ENCODE measurements around the gene HBEGF. TPM values are rescaled to one million over a fixed set of nuclear protein-coding genes. Genes with fewer than 3 reads are reported as not detected.

Gene HBEGF, protein sequence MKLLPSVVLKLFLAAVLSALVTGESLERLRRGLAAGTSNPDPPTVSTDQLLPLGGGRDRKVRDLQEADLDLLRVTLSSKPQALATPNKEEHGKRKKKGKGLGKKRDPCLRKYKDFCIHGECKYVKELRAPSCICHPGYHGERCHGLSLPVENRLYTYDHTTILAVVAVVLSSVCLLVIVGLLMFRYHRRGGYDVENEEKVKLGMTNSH
- 1 to 10 TPM; 3.2 to 7.3 TPM for total RNA-seq
- total RNA-seq = 3.2 to 11.2 reads per million in 2 donors

GRCh38 chr5:140346348-140347221 lies at the start of gene HBEGF:
HBEGF (minus strand) TSS chr5:140346603; CDS start chr5:140346328, 275 bp downstream.
- peaks cover 28% of the 10 kb centered on the region for H3K4me1 Mint-ChIP-seq
- H3K9me3 ChIP-seq (ENCODE audit: control insufficient read depth, low read length, poor library complexity, severe bottlenecking) = no peaks in the 10 kb centered on the region
- ATAC-seq = peak; percentile 74
- peaks cover 2% of the 10 kb centered on the region for H3K36me3 Mint-ChIP-seq (ENCODE audit: low read depth)
- H3K4me3 Mint-ChIP-seq = peak within 1 kb of the TSS; percentile 89
- H3K27me3 Mint-ChIP-seq = no peaks in the 10 kb centered on the region
- peak; percentile 13 to 57 (median 56) for DNase-seq
- H3K27ac Mint-ChIP-seq = peak within 1 kb of the TSS; percentile 14

GRCh38 chr5:140393738-140394137 lies 47.3 kb upstream of the HBEGF start:
- DNase-seq (no peak), ATAC-seq (no peak)
- Mint-ChIP-seq H3K27me3 (no peaks in the 10 kb centered on the region), H3K27ac (no peak overlapping the region), H3K4me1 (peaks cover 2% of the 10 kb centered on the region), H3K4me3 (no peak overlapping the region), H3K36me3 (ENCODE audit: low read depth) (no peaks in the 10 kb centered on the region)
- no peaks in the 10 kb centered on the region for H3K9me3 ChIP-seq (ENCODE audit: control insufficient read depth, low read length, poor library complexity, severe bottlenecking)

GRCh38 chr5:140391732-140392131 lies 45.3 kb upstream of the HBEGF start:
- Mint-ChIP-seq H3K27me3 (no peaks in the 10 kb centered on the region), H3K27ac (no peak overlapping the region), H3K4me1 (peaks cover 2% of the 10 kb centered on the region), H3K4me3 (no peak overlapping the region), H3K36me3 (ENCODE audit: low read depth) (no peaks in the 10 kb centered on the region)
- no peaks in the 10 kb centered on the region for H3K9me3 ChIP-seq (ENCODE audit: control insufficient read depth, low read length, poor library complexity, severe bottlenecking)
- ATAC-seq (no peak), DNase-seq (no peak)

- Mint-ChIP-seq H3K4me1 (peaks cover 2% of the 10 kb centered on the region), H3K27ac (no peak overlapping the region), H3K27me3 (no peaks in the 10 kb centered on the region), H3K36me3 (ENCODE audit: low read depth) (no peaks in the 10 kb centered on the region), H3K4me3 (no peak overlapping the region)
- no peaks in the 10 kb centered on the region for H3K9me3 ChIP-seq (ENCODE audit: control insufficient read depth, low read length, poor library complexity, severe bottlenecking)
- no peak for ATAC-seq
- no peak for DNase-seq
Measured at GRCh38 chr5:140391312-140391711, 44.9 kb upstream of the HBEGF start.

DNA sequence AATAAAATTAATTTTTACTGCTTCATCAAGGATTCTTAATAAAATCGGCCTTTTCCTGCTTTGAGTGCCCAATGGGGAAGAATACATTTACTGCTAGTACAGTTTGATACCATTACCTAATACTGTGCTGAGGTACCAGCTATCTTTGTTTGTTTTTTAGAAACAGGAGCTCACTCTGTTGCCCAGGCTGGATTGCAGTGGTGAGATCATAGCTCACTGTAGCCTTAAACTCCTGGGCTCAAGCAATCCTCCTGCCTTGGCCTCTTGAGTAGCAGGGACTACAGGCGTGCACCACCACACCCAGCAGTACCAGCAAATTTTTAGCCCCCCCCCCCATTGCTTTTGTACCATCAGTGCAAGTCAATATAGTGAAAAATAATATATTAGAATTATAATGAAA lies 41.6 kb upstream of the HBEGF start:
- no peak overlapping the region for H3K4me3 Mint-ChIP-seq
- no peak for ATAC-seq
- H3K27me3 Mint-ChIP-seq = no peaks in the 10 kb centered on the region
- H3K4me1 Mint-ChIP-seq = peaks cover 4% of the 10 kb centered on the region
- no peaks in the 10 kb centered on the region for H3K36me3 Mint-ChIP-seq (ENCODE audit: low read depth)
- no peak for DNase-seq
- no peaks in the 10 kb centered on the region for H3K9me3 ChIP-seq (ENCODE audit: control insufficient read depth, low read length, poor library complexity, severe bottlenecking)
- H3K27ac Mint-ChIP-seq = no peak overlapping the region

DNA sequence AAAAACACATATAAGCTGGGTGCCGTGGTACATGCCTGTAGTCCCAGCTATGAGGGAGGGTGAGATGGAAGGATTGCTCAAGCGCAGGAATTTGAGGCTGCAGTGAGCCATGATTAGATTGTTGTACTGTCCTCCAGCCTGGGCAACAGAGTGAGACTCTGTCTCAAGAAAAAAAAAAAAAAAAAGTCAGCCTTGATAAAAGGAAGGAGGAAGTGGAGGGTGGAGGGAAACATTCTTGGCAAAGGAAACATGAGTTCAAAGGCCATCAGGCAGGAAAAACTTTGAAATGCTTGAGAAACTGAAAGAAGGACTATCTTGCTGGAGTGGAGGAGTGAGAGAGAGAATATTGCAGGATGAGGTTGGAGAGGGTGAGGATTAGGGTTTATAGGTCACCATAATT lies 36.9 kb upstream of the HBEGF start:
- Mint-ChIP-seq H3K27me3 (no peaks in the 10 kb centered on the region), H3K27ac (no peak overlapping the region), H3K36me3 (ENCODE audit: low read depth) (no peaks in the 10 kb centered on the region), H3K4me1 (peaks cover 4% of the 10 kb centered on the region), H3K4me3 (no peak overlapping the region)
- ATAC-seq (no peak), DNase-seq (no peak)
- H3K9me3 ChIP-seq (ENCODE audit: control insufficient read depth, low read length, poor library complexity, severe bottlenecking) = no peaks in the 10 kb centered on the region

- Mint-ChIP-seq H3K36me3 (ENCODE audit: low read depth) (no peaks in the 10 kb centered on the region), H3K27ac (no peak overlapping the region), H3K27me3 (no peaks in the 10 kb centered on the region)
Measured at GRCh38 chr5:140382866-140383265, 36.5 kb upstream of the HBEGF start.

GRCh38 chr5:140381972-140382371 lies 35.6 kb upstream of the HBEGF start:
- H3K36me3 Mint-ChIP-seq (ENCODE audit: low read depth) = no peaks in the 10 kb centered on the region
- no peak overlapping the region for H3K4me3 Mint-ChIP-seq
- DNase-seq (no peak), ATAC-seq (no peak)
- H3K27me3 Mint-ChIP-seq = no peaks in the 10 kb centered on the region
- H3K9me3 ChIP-seq (ENCODE audit: control insufficient read depth, low read length, poor library complexity, severe bottlenecking) = no peaks in the 10 kb centered on the region
- peaks cover 4% of the 10 kb centered on the region for H3K4me1 Mint-ChIP-seq
- no peak overlapping the region for H3K27ac Mint-ChIP-seq

More at GRCh38 chr5:140382866-140383265, 36.5 kb upstream of the HBEGF start:
- no peaks in the 10 kb centered on the region for H3K9me3 ChIP-seq (ENCODE audit: control insufficient read depth, low read length, poor library complexity, severe bottlenecking)
- Mint-ChIP-seq H3K4me3 (no peak overlapping the region), H3K4me1 (peaks cover 4% of the 10 kb centered on the region)
- no peak for ATAC-seq
- DNase-seq = no peak

DNA sequence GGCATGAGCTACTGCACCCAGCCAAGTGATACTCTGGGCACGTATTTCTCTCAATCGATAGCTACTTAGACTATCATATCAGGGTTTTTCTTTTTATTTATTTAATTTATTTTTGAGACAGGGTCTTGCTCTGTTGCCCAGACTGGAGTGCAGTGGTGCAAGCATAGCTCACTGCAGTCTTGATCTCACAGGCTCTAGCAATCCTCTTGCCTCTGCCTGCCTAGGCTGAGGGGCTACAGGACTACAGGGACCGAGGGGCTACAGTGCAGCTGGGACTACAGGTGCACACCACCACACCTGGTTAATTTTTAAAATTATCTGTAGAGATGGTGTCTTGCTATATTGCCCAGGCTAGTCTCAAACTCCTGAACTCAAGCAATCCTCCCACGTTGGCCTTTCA lies 34.9 kb upstream of the HBEGF start:
- Mint-ChIP-seq H3K36me3 (ENCODE audit: low read depth) (no peaks in the 10 kb centered on the region), H3K27me3 (no peaks in the 10 kb centered on the region), H3K4me3 (no peak overlapping the region), H3K4me1 (peaks cover 4% of the 10 kb centered on the region), H3K27ac (no peak overlapping the region)
- H3K9me3 ChIP-seq (ENCODE audit: control insufficient read depth, low read length, poor library complexity, severe bottlenecking) = no peaks in the 10 kb centered on the region
- ATAC-seq (no peak), DNase-seq (no peak)

GRCh38 chr5:140372971-140373487 lies 26.6 kb upstream of the HBEGF start:
- peak overlapping the region; percentile 80 for H3K27ac Mint-ChIP-seq
- no peaks in the 10 kb centered on the region for H3K36me3 Mint-ChIP-seq (ENCODE audit: low read depth)
- ATAC-seq (peak; percentile 66), DNase-seq (peak in 1 of 3 donors; percentile 12)
- H3K4me1 Mint-ChIP-seq = peaks cover 10% of the 10 kb centered on the region
- H3K9me3 ChIP-seq (ENCODE audit: control insufficient read depth, low read length, poor library complexity, severe bottlenecking) = no peaks in the 10 kb centered on the region
- H3K4me3 Mint-ChIP-seq = no peak overlapping the region
- H3K27me3 Mint-ChIP-seq = no peaks in the 10 kb centered on the region

DNA sequence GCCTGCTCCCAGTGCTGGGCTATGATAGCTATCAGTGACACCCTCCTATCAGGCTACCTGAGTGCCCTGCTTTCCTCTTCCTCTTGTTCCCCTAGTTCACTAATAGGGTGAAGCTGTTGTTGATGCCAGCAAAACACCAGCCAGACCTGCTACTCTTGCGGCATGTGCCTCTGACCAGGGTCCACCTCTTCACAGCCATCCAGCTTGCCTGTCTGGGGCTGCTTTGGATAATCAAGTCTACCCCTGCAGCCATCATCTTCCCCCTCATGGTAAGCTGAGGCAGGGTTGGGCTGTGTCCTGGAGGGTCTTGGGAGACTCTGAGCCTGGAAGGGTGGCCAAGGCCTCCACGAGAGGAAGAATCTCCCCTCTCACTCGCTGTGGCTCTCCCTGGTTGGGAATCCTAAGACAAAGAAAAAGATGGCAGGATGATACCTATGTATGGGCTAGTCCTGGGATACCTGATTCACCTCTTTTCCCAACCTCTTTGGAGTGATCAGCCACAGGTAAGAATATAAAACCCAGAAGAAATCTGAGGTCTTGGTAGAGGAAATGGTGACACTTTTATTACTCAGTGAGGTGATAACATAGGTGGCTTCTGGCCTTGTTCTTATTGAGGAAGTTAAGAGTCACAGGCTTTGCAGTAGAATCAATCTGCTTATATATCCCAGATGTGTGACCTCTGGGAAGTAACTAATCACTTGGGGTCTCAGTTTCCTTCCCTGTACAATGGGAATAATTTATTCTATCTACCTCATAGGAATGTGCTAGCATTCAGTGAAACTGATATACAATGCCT lies 25.2 kb upstream of the HBEGF start:
- ATAC-seq = no peak
- no peak overlapping the region for H3K4me3 Mint-ChIP-seq

DNA sequence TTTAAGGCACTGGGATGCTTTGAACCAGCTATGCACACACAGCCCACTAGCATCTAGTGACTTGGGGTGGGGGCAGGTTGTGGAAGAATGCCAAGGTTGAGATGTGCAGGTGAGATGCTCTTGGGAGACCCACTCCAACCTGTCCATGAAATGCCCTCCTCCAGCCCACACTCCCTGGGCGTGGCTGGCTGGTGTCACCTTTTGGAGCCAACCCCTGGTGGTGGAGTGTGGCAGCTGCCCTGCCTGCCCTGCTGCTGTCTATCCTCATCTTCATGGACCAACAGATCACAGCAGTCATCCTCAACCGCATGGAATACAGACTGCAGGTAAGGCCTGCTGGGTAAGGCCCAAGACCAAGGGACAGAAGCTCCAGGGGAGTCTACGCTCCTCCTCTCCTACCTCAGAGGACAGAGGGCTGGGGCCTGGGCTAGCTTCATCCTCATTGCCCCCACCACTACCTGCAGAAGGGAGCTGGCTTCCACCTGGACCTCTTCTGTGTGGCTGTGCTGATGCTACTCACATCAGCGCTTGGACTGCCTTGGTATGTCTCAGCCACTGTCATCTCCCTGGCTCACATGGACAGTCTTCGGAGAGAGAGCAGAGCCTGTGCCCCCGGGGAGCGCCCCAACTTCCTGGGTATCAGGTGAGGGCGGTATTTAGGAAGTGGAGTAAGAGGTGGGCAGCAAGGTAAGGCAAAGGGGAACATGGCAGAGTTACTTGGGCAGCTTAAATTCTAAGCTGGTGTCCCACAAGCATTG lies 21.0 kb upstream of the HBEGF start:
- Mint-ChIP-seq H3K27ac (no peak overlapping the region), H3K27me3 (no peaks in the 10 kb centered on the region), H3K36me3 (ENCODE audit: low read depth) (no peaks in the 10 kb centered on the region), H3K4me1 (peaks cover 7% of the 10 kb centered on the region), H3K4me3 (no peak overlapping the region)
- DNase-seq (no peak), ATAC-seq (no peak)
- H3K9me3 ChIP-seq (ENCODE audit: control insufficient read depth, low read length, poor library complexity, severe bottlenecking) = no peaks in the 10 kb centered on the region

More for the DNA sequence above, 25.2 kb upstream of the HBEGF start:
- Mint-ChIP-seq H3K4me1 (peaks cover 10% of the 10 kb centered on the region), H3K36me3 (ENCODE audit: low read depth) (no peaks in the 10 kb centered on the region), H3K27me3 (no peaks in the 10 kb centered on the region), H3K27ac (no peak overlapping the region)
- H3K9me3 ChIP-seq (ENCODE audit: control insufficient read depth, low read length, poor library complexity, severe bottlenecking) = no peaks in the 10 kb centered on the region
- DNase-seq = no peak

All from T-helper 17 cell (primary cell).